NCI-H1092 (cell line): ENCODE results near the gene VASN.
"Not testable (repeated sequence)": the region's sequence is repeated elsewhere in the genome, so short reads cannot be mapped to it uniquely, and the experiment has no call there.

Source experiments
- DNase-seq: peaks from one replicate; lab custom pipeline; 2025; lab: John Stamatoyannopoulos, UW

VASN gene

DNA sequence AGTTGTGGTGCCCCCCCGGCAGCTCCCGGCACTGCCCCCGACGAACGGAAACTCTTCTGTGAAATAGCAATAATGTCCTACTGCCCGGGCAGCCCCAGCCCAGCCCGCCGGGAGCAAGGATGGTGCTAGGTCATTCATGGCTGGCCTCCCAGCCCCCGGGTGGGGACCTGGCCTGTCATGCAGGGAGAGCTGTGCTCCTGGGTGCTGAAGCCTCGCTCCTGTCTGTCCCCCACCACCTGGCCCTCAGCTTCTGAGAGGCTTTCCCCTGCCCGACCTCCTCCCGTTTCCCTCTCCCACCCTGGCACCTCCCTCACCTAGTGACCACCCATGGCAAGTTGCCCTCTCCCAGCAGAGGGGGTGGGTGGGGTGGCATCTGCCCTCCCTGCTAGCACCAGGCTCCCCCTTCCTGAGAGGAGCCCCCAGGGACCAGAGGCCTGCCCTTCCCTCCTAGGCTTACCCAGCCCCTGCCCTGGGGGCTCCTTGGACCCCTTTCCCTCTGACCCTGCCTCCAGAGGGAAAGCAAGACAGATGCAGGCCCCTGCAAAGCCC lies 34.0 kb upstream of the VASN start:
- DNase-seq: no peak

- DNase-seq: no peak
These were observed 33.5 kb upstream of the VASN start for GRCh38 chr16:4338125-4338582.

GRCh38 chr16:4338712-4339299 lies 32.8 kb upstream of the VASN start:
- no peak for DNase-seq

DNA sequence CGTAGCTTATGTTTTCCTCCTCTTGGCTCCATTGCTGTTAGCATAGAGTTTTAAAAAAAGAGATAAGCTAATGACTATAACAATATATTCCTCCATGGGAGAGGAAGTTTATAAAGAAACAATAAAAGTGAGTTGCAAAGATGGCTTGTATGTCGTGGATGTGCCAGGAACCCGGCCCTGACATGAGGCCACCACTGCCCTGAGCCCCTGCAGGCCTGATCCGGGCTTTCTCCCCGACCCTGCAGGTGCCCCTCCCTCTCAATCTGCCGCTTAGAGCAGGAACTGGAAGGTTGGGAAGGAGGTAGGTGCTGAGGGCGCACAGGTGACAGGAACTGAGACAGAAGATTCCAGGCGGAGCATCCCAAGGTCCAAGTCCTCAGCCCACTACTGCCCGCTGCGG lies 32.2 kb upstream of the VASN start:
- no peak for DNase-seq

GRCh38 chr16:4339909-4340308 lies 31.7 kb upstream of the VASN start:
- DNase-seq: peak; percentile 45

GRCh38 chr16:4340443-4340842 lies 31.2 kb upstream of the VASN start:
- no peak for DNase-seq

DNA sequence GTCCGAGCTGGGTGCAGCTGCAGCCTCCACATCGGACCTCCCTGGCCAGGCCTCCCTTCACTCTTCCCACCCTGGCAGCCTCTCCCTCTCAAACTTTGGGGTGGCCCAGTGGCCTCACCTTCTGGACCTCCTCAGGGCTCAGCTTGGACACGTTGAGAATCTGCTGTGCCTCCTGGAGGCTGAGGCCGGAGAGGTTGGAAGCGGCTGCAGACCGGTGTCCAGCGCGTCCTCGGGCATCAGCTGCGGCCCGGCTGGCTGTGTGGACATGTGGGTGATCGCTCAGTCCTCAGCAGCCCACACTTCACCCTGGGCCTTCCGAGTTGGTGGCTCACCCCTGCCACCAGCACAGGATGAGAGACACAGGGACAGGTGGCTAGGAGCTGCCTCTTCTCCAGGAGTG lies 30.4 kb upstream of the VASN start:
- no peak for DNase-seq

DNA sequence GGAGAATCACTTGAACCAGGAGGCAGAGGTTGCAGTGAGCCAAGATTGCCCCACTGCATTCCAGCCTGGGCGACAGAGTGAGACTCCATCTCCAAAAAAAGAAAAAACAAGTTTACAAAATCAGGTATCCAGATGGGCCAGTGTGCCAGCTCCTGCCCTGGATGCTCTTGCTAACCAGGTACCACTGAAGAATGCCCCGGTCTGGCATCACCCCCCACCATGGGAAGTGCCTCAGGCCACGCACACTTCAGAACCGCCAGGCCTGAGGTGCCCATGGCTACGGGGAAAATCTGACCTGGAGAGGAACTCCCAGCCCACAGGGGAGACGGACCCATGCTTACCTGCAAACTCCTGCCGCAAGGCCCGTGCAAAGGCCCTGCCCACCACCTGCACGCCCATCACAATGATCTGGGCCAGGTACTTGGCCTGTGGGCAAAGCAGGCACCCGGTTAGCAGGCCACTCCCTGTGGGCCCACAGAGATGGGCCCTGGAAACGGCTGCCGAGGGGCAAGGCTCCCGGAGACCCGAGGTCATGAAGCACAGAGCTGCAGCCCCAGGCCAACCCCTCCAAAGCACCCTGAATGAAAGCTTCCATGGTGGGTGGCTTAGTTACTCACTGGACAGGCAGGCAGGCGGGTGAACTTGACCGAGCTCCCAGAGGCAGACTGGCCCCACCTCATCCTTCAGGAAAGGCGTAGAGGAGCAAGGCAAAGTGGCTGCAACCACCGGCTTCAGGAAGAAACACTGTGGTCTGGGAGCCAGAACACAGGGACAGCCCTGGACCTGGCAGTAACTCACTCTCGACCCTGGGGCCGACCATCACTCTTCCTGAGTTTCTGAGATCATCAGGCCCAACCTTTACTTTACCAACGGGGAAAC lies 28.5 kb upstream of the VASN start:
- DNase-seq: no peak

DNA sequence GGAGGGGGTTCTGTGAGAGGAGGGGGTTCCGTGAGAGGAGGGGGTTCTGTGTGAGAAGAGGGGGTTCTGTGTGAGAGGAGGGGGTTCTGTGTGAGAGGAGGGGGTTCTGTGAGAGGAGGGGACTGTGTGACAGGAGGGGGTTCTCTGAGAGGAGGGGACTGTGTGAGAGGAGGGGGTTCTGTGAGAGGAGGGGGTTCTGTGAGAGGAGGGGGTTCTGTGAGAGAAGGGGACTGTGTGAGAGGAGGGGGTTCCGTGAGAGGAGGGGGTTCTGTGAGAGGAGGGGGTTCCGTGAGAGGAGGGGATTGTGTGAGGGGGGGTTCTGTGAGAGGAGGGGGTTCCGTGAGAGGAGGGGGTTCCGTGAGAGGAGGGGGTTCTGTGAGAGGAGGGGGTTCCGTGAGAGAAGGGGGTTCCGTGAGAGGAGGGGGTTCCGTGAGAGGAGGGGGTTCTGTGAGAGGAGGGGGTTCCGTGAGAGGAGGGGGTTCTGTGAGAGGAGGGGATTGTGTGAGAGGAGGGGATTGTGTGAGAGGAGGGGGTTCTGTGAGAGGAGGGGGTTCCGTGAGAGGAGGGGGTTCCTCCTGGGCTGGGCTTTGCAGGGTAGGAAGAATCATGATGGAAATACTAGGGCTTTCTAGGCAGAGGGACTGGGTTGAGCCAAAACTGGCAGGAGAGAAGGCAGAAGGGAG lies 27.2 kb upstream of the VASN start:
- DNase-seq: not testable (repeated sequence)

DNA sequence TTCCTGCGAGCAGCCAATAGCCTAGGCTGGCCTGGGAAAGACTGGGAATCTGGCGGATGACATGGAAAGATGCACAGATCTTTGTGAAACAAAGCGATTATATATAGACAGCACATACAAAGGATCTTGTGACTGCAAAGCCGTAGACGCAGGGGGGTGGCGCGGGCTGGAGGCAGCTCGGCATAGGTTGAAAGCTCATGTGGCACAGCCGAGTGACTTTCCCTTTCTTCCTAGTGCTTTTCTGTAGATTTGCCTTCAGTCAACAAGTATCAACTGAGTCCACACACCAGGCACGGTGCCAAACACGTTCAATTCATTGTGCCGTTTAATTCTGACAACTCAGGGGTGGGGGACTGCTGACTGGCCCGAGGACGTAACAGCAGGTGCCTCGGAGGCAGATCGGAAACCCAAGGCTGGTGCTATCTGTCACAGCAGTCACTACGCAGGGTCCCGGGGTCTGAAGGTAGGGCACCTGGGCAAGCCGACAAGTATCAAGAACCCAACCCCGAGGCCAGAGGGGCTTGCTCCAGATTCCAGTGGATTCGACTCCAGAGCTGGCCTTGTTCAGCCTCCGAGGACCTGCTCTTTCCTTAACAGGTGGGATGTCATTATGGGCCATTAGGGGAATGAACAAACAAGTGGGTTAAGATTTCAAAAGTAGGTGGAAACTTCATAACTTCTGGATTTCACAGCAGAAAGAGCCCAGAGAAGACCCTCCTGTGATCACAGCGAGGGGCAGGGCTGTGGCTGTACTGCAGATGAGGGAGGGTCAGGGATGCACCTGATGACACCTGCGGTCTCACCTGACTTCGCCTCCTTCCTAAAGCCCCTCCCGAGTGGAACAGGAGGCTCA lies 26.4 kb upstream of the VASN start:
- peak; percentile 66 for DNase-seq

GRCh38 chr16:4345836-4346781 lies 25.5 kb upstream of the VASN start:
- DNase-seq: no peak

GRCh38 chr16:4347010-4347409 lies 24.6 kb upstream of the VASN start:
- no peak for DNase-seq

- DNase-seq: no peak
These were observed 23.7 kb upstream of the VASN start for GRCh38 chr16:4347765-4348509.

- DNase-seq: no peak
These were observed 22.3 kb upstream of the VASN start for GRCh38 chr16:4349332-4349731.

GRCh38 chr16:4350365-4350786 lies 21.3 kb upstream of the VASN start:
- no peak for DNase-seq

DNA sequence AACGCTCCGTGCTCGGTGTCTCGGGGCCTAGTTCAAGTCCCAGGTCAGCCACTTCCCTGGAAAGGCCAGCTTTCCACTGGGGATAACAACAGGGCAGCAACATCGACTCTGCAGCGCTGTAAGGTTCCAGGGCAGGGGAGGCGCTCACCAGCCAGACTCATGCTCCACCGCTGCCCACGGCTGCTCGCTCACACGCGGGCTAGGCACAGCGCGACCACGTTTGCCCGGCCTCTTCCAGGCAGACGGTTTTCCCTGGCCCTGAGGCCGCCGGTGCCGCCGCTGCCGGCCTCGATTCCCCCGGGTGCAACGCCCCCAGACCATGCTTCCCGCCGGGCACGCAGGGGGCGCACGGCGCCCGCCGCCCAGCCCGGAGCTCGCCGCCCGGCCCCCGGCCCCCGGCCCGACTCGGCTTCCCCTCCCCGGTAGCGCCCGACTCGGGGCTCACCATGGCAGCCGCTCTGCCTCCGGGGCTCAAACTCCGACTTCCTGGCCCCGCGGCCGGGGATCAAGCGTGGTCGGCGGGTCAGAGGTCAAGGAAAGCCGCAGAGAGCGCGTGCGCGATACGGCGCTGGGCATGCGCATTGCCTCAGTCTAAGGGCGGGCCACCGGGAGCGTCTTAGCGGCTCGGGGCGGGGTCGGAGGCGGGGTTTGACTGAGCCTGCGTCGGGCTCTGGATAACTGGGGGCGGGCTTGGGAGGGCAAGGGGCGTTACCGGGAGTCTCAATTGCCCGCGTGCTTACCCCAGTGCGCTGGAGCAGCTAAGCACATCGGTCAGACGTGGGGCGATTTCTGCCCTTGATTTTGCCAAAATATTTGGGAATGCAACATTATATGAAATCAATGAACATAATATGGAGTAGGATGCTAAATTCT lies 20.6 kb upstream of the VASN start, which contains the start of gene PAM16:
Gene PAM16, minus strand, starts transcription at position 535 of the 873 bp plus-strand sequence. Its CDS starts 87 bp downstream, at position 448.
- DNase-seq: peak; percentile 96

DNA sequence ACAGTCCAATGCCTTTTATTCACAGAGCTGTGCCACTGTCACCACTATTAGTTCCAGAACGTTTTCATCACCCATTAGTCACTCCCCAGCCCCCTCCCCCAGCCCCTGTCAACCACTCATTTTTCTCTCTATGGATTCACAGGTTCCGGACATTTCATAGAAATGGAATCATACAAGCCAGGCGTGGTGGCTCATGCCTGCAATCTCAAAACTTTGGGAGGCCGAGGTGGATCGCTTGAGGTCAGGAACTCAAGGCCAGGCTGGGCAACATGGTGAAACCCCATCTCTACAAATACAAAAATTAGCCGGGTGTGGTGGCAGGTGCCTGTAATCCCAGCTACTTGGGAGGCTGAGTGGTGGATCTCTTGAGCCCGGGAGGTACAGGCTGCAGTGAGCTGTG lies 19.8 kb upstream of the VASN start:
- DNase-seq: no peak

GRCh38 chr16:4352843-4353242 lies 18.8 kb upstream of the VASN start:
- DNase-seq: no peak

DNA sequence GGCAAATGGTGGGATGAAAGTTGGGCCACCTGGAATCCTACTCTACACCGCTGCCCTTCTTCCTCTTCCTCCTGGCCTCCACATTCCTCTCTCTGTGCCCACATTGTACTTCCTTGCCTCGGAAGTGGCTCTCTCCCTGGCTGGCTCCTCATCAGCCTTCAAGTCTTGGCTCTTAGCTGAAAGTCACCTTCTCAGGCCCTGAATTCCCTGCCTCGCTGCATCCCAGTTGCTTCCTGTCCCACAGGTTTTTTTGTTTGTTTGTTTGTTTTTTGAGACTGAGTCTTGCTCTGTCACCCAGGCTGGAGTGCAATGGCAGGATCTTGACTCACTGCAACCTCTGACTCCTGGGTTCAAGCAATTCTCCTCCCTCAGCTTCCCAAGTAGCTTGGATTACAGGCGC lies 18.0 kb upstream of the VASN start:
- DNase-seq: no peak
